Measurements from ENCODE around the gene PHC3. TPM values are rescaled to one million over a fixed set of nuclear protein-coding genes. Genes with fewer than 3 reads are reported as not detected.

PHC3 gene
- total RNA-seq, 2 experiments from 2014 or later, result 40.6 to 89.7 TPM

GRCh38 chr3:170044271-170044670, 137.3 kb downstream of the PHC3 start:
- ChIA-PET CTCF (ENCODE audit: unreplicated experiment) (interaction anchor here (0.9 to 1.6 kb wide), 4 partner anchors 8 to 13 kb away, joined by 3 to 7 read pairs (median 4); no protein-coding TSS in a partner anchor), POLR2A (interaction anchor here (0.6 to 6.8 kb wide), 15 partner anchors 12 to 307 kb away, joined by 3 to 143 read pairs (median 6); partner anchors contain the start of gene SEC62)
- Histone ChIP-seq H3K27ac (ENCODE audit: low read depth, low read length, poor library complexity, severe bottlenecking) (peak overlapping the region; percentile 98), H3K9me3 (ENCODE audit: low read length) (no peaks in the 10 kb centered on the region), H2AFZ (ENCODE audit: low read length) (no peak overlapping the region), H3K4me2 (ENCODE audit: low read length) (peak overlapping the region; percentile 84), H3K9me2 (ENCODE audit: insufficient read depth, low read length) (no peaks in the 10 kb centered on the region), H3K4me3 (ENCODE audit: low read depth, low read length, poor library complexity, severe bottlenecking) (peak overlapping the region; percentile 57), H4K20me1 (ENCODE audit: insufficient read depth, low read length) (no peaks in the 10 kb centered on the region), H3K4me1 (ENCODE audit: insufficient read depth, low read length, poor library complexity, severe bottlenecking) (peaks cover 75% of the 10 kb centered on the region), H3K36me3 (ENCODE audit: insufficient read depth, low read length) (peaks cover 63% of the 10 kb centered on the region), H3K79me2 (ENCODE audit: insufficient read depth, low read depth, low read length) (peaks cover 81% of the 10 kb centered on the region)
- intact Hi-C loops (cut with micrococcal nuclease; ENCODE audit: unreplicated experiment), result no loop called here
- BruUV-seq (replicated peaks), result TSS peak; percentile 84
- TF ChIP-seq, protein P1, sequence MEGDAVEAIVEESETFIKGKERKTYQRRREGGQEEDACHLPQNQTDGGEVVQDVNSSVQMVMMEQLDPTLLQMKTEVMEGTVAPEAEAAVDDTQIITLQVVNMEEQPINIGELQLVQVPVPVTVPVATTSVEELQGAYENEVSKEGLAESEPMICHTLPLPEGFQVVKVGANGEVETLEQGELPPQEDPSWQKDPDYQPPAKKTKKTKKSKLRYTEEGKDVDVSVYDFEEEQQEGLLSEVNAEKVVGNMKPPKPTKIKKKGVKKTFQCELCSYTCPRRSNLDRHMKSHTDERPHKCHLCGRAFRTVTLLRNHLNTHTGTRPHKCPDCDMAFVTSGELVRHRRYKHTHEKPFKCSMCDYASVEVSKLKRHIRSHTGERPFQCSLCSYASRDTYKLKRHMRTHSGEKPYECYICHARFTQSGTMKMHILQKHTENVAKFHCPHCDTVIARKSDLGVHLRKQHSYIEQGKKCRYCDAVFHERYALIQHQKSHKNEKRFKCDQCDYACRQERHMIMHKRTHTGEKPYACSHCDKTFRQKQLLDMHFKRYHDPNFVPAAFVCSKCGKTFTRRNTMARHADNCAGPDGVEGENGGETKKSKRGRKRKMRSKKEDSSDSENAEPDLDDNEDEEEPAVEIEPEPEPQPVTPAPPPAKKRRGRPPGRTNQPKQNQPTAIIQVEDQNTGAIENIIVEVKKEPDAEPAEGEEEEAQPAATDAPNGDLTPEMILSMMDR (conservative IDR thresholded peaks at IDR 0.05; ENCODE audit: low read length), result no peak
- no peak for TF ChIP-seq EZH2phosphoT487 (IDR thresholded peaks at IDR 0.05; ENCODE audit: borderline replicate concordance, low read depth, low read length)
- DNase-seq (ENCODE audit: low spot score), result no peak

- TF ChIP-seq, protein P1 (conservative IDR thresholded peaks at IDR 0.05; ENCODE audit: low read length), result no peak
- TF ChIP-seq EZH2phosphoT487 (IDR thresholded peaks at IDR 0.05; ENCODE audit: borderline replicate concordance, low read depth, low read length), result no peak
- no TSS peak for BruUV-seq (replicated peaks)
- peaks cover 55% of the 10 kb centered on the region for H3K36me3 ChIP-seq (ENCODE audit: insufficient read depth, low read length)
- no peaks in the 10 kb centered on the region for H3K9me2 ChIP-seq (ENCODE audit: insufficient read depth, low read length)
- no peaks in the 10 kb centered on the region for H3K9me3 ChIP-seq (ENCODE audit: low read length)
- DNase-seq (ENCODE audit: low spot score), result no peak
- POLR2A ChIA-PET, result interaction anchor here (0.5 to 6.8 kb wide), 16 partner anchors 13 to 274 kb away, joined by 3 to 143 read pairs (median 4); partner anchors contain the start of genes ACTRT3 and SEC62
- CTCF ChIA-PET (ENCODE audit: unreplicated experiment), result interaction anchor here (0.6 to 1.6 kb wide), 3 partner anchors 11 to 85 kb away, joined by 4 to 6 read pairs (median 4); no protein-coding TSS in a partner anchor
- peak overlapping the region; percentile 84 for H3K4me2 ChIP-seq (ENCODE audit: low read length)
- intact Hi-C loops (cut with micrococcal nuclease; ENCODE audit: unreplicated experiment), result no loop called here
- H3K4me3 ChIP-seq (ENCODE audit: low read depth, low read length, poor library complexity, severe bottlenecking), result peak overlapping the region; percentile 57
- H3K27ac ChIP-seq (ENCODE audit: low read depth, low read length, poor library complexity, severe bottlenecking), result peak overlapping the region; percentile 98
- H3K4me1 ChIP-seq (ENCODE audit: insufficient read depth, low read length, poor library complexity, severe bottlenecking), result peaks cover 71% of the 10 kb centered on the region
- H3K79me2 ChIP-seq (ENCODE audit: insufficient read depth, low read depth, low read length), result peaks cover 82% of the 10 kb centered on the region
- no peak overlapping the region for H2AFZ ChIP-seq (ENCODE audit: low read length)
- H4K20me1 ChIP-seq (ENCODE audit: insufficient read depth, low read length), result no peaks in the 10 kb centered on the region
Observed at GRCh38 chr3:170043506-170043905, 138.0 kb downstream of the PHC3 start.

GRCh38 chr3:170040418-170040817, 141.1 kb downstream of the PHC3 start:
- Histone ChIP-seq H3K79me2 (ENCODE audit: insufficient read depth, low read depth, low read length) (peaks cover 52% of the 10 kb centered on the region), H3K4me1 (ENCODE audit: insufficient read depth, low read length, poor library complexity, severe bottlenecking) (peaks cover 54% of the 10 kb centered on the region), H3K36me3 (ENCODE audit: insufficient read depth, low read length) (peaks cover 31% of the 10 kb centered on the region), H3K9me3 (ENCODE audit: low read length) (no peaks in the 10 kb centered on the region), H3K9me2 (ENCODE audit: insufficient read depth, low read length) (no peaks in the 10 kb centered on the region), H2AFZ (ENCODE audit: low read length) (no peak overlapping the region), H3K4me3 (ENCODE audit: low read depth, low read length, poor library complexity, severe bottlenecking) (peak overlapping the region; percentile 25), H3K4me2 (ENCODE audit: low read length) (peak overlapping the region; percentile 92), H3K27ac (ENCODE audit: low read depth, low read length, poor library complexity, severe bottlenecking) (peak overlapping the region; percentile 37), H4K20me1 (ENCODE audit: insufficient read depth, low read length) (no peaks in the 10 kb centered on the region)
- intact Hi-C loops (cut with micrococcal nuclease; ENCODE audit: unreplicated experiment), result no loop called here
- POLR2A ChIA-PET, result interaction anchor here (0.7 to 3.0 kb wide), 10 partner anchors 13 to 333 kb away, joined by 3 to 33 read pairs (median 4); partner anchors contain the start of gene MYNN
- TF ChIP-seq EZH2phosphoT487 (IDR thresholded peaks at IDR 0.05; ENCODE audit: borderline replicate concordance, low read depth, low read length), result no peak
- TF ChIP-seq, protein P1 (conservative IDR thresholded peaks at IDR 0.05; ENCODE audit: low read length), result no peak
- DNase-seq (ENCODE audit: low spot score), result no peak
- CTCF ChIA-PET (ENCODE audit: unreplicated experiment), result interaction anchor here (1.1 kb wide), 1 partner anchor 14 kb away, joined by 3 read pairs; no protein-coding TSS in a partner anchor
- BruUV-seq (replicated peaks), result TSS peak; percentile 51

All from OCI-LY7 (cell line).